GM19324 (cell line): ENCODE measurements around the gene RTP2.

ENCODE experiments used
- ATAC-seq: cut with Tn5 transposase; IDR thresholded peaks from one replicate; pipeline ENCODE4 v1.9.1; 2021; ENCODE audit warnings: mild to moderate bottlenecking, moderate library complexity; ENCODE audit not compliant: unreplicated experiment, low FRiP score

Gene RTP2

GRCh38 chr3:187677604-187678003 lies 24.8 kb downstream of the RTP2 start:
- ATAC-seq, result no peak

- ATAC-seq, result no peak
These were observed 29.3 kb downstream of the RTP2 start for GRCh38 chr3:187673012-187673411.

DNA sequence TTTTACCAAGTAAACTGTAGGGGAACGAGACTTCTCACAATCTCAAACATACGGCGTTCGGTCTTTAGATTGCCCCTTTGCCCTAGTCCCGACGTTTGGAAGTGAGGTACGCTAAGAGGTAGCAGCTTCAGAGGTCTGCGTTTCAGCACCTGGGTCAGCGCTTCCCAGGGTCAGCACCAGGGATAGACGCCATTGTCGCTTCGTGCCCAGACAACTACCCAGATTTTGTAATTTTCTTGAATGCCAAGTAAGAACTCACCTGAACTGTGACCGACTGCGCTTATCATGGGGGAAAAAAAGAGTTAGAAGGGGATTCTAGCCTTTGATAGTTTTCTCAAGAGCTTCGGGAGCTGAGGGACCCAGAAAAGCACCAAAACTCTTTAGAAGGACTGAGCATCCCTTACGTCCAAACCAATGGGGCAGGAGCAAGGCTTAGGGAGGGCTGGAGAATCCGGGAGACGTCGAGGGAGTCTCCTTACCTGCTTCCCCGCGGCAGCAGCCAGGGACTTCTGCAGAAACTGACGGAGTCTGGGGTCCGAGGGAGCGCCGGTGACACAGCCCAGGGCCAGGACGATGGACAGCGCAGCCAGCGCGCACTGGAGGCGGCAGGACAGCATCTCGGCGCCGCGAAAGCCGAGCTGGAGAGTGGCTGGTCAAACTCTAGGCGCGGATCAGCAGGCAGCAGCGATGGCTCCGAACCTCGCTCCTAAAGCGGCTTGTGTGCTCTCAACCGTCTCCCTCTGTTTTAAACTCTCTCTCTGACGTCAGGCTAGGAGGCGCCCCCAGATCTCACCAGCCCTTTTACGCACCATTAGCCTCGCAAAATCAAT lies 32.5 kb downstream of the RTP2 start, which contains the start of gene SST:
SST (minus strand) TSS at position 720 of the 830 bp plus-strand sequence; CDS start at position 617, 103 bp downstream.
- ATAC-seq, result no peak

DNA sequence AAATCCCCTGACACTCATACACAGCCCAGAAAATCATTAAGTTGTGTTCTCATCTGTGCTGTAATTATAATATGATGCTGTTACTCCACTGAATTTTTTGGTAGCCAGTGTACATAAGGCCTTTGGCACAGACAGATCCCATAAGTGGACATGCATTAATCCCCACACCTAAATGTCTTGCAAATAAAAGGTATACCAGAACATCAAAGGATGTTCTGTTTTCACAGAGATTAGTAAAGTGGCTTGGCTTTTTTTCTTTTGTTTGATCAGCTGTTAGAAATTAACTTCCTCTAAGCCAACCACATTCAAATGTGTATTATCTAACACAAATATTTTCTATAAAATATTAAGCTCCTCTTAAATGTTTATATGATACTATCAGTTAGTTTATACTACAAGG lies 34.8 kb downstream of the RTP2 start:
- no peak for ATAC-seq

- ATAC-seq, result no peak
These were observed 36.5 kb downstream of the RTP2 start for GRCh38 chr3:187665764-187666402.

DNA sequence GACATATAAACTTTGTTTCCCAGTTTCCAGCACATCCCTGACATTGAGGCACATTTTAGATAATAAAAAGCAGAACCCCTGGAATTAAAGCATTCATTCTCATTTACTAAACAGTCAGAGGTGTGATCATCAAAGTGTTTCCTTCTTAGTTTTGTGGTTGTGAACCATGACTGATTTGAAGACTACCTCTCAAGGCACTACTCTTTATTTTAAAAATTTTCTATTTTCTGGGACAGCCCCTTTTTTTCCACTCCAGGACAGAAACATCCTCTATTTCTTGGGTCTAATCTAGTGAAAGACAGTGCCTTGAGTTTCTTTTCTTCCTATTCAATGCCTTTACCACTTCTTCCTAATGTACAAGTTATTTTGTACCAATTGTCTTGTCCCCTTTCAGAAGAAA lies 37.3 kb downstream of the RTP2 start:
- no peak for ATAC-seq

DNA sequence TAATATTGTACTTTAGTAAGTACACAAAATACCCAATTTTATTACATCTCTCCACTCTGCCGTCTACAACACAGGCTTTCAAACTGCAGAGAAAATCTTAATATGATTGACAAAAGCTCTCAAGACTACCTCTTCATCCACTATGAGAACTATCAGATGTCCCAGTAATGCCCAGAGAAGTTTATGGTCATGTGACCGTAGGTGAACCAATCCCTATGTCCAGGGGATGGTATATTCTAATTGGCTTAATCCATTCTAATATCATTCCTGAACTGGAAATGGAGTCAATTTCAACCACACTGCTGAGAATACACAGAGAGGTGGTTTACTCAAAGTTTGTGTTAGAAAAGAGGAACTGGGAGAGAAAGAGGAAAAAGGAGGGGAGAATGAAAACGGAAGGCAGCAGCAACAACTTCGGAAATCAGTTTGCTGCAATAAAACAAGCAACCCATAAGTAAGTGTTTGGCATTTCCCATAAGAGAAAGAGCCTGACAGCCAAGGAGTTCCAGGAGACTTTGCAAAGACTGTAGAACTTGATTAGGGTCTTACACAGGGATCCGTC lies 39.4 kb downstream of the RTP2 start:
- ATAC-seq, result no peak

GRCh38 chr3:187661267-187661666 lies 41.1 kb downstream of the RTP2 start:
- ATAC-seq, result no peak

GRCh38 chr3:187651282-187651681 lies 51.1 kb downstream of the RTP2 start:
- ATAC-seq, result no peak
